Adrenal gland (tissue), 12 donors: ENCODE results near the gene AGPS. TPM values are rescaled to one million over a fixed set of nuclear protein-coding genes. Genes with fewer than 3 reads are reported as not detected.

ENCODE experiments used
- DNase-seq, 7 donors: peaks; one replicate each; pipeline ENCODE4 v3.0.0-alpha.2; 2019 to 2020
- H3K27ac ChIP-seq, 5 donors: fragments of 200-600 bp; sonication (generic) in 4 of 5; 1 replicate in 3 of 5; 2 replicates in 2 of 5; pipeline versions ENCODE4 v1.5.1 to v1.8.0; 2016 to 2020; ENCODE audit warnings: mild to moderate bottlenecking in 1 of 5
- H3K27me3 ChIP-seq: fragments of 200-600 bp; 2 replicates; pipeline ENCODE4 v1.8.0; 2021
- H3K36me3 ChIP-seq, 2 donors: fragments of 200-600 bp; replicated peaks in 1 of 2; 1 replicate in 1 of 2; 2 replicates in 1 of 2; pipeline versions ENCODE4 v1.5.1 to v1.8.0; 2018 to 2022
- H3K4me1 ChIP-seq, 2 donors: fragments of 200-600 bp; replicated peaks in 1 of 2; 1 replicate in 1 of 2; 2 replicates in 1 of 2; pipeline versions ENCODE4 v1.5.1 to v1.8.0; 2018 to 2021
- H3K4me3 ChIP-seq, 4 donors: fragments of 200-600 bp; sonication (generic) in 3 of 4; one replicate each; pipeline ENCODE4 v1.5.1; 2016 to 2018
- H3K9me3 ChIP-seq, 3 donors: fragments of 200-600 bp; sonication (generic) in 1 of 3; replicated peaks in 1 of 3; 1 replicate in 2 of 3; 2 replicates in 1 of 3; pipeline versions ENCODE4 v1.5.1 to v1.8.0; 2016 to 2021
- CTCF ChIP-seq, 6 experiments: fragments of 450-650 bp in 4 of 6; fragments of 200-600 bp in 2 of 6; sonication (generic) in 1 of 6; IDR thresholded peaks; 1 replicate in 5 of 6; 2 replicates in 1 of 6; pipeline versions ENCODE4 v1.5.1 to v1.8.0; 2016 to 2021; ENCODE audit warnings: antibody characterized with exemption in 6 of 6, mild to moderate bottlenecking in 2 of 6, moderate library complexity in 1 of 6
- POLR2A ChIP-seq, 2 donors: fragments of 450-650 bp; IDR thresholded peaks; one replicate each; pipeline ENCODE4 v1.6.1; 2017; ENCODE audit warnings: antibody characterized with exemption in 2 of 2, mild to moderate bottlenecking in 2 of 2, moderate library complexity in 1 of 2
- WGBS, 4 donors: extraction: QIAGEN DNeasy Blood & Tissue Kit in 2 of 4; methylation state at CpG; one replicate each; pipeline versions ENCODE4 v1.1.5 to v1.1.7; 2013 to 2017; 5-methylcytosine and 5-hydroxymethylcytosine counted together
- intact Hi-C, 2 donors: fragments of 100-400 bp; cut with DNase I; formaldehyde crosslinking; loops; one replicate each; pipeline versions ENCODE4 v1.14.1 to v1.15.0; 2022 to 2023
- polyA plus RNA-seq, 3 donors: library from polyadenylated mRNA; stranded (reverse); fragments of 200-250 nt in 2 of 3; fragments of 350-450 nt in 1 of 3; fragmentation: Illumina TruSeq in 1 of 3; extraction: RNeasy Lipid Tissue Mini Kit (QIAGEN cat#74804) in 1 of 3; gene quantifications; one replicate each; pipeline ENCODE4 v1.2.3, GENCODE V29; 2013 to 2014
- total RNA-seq, 9 donors: library from RNA; depleted of rRNA in 4 of 9; stranded (reverse); fragments of >200 nt in 4 of 9; fragments of 120-200 nt in 1 of 9; fragmentation: NEBNext Ultra II Directional in 1 of 9; extraction: Animal tissue kit (Norgen Biotek cat#: 25700) in 1 of 9; gene quantifications; one replicate each; pipeline versions ENCODE4 v1.1.0 to v1.2.4, GENCODE V29; 2013 to 2023
- donor health status: healthy with polysubstance abuse.
- donor health status: Bipolar disorder and iron deficiency.
- donor health status: DM: yes; HTN: yes; CAD: no.
- donor health status: DM: no; HTN: no; CAD: no.
- donor health status: DM: no; HTN: no; CAD: no.
- donor health status: DM: yes; HTN: yes; CAD: no.

Gene AGPS
- total and polyA plus RNA-seq, 12 donors, result 3.8 to 43.1 (median 32.8) TPM

GRCh38 chr2:177528351-177528933 lies 135.9 kb downstream of the AGPS start:
- Histone ChIP-seq H3K36me3 (no peaks in the 10 kb centered on the region), H3K4me1 (peaks cover 0 to 3% of the 10 kb centered on the region in 2 donors), H3K9me3 (no peaks in the 10 kb centered on the region), H3K4me3 (no peak overlapping the region), H3K27ac (no peak overlapping the region), H3K27me3 (no peaks in the 10 kb centered on the region)
- TF ChIP-seq POLR2A (IDR thresholded peaks at IDR 0.05) (no peak), CTCF (IDR thresholded peaks at IDR 0.05) (no peak)
- intact Hi-C loops, result no loop called here
- DNase-seq, result no peak

GRCh38 chr2:177529166-177529565 lies 136.6 kb downstream of the AGPS start:
- WGBS, 4 donors, result 88 to 100% (median 99%) methylated on average over 3 of the region's 3 CpGs
- no peak overlapping the region for H3K27ac ChIP-seq
- H3K4me1 ChIP-seq, result peaks cover 0 to 3% of the 10 kb centered on the region in 2 donors
- no peaks in the 10 kb centered on the region for H3K27me3 ChIP-seq
- no peaks in the 10 kb centered on the region for H3K9me3 ChIP-seq
- no peak for TF ChIP-seq CTCF (IDR thresholded peaks at IDR 0.05)
- no peaks in the 10 kb centered on the region for H3K36me3 ChIP-seq
- no peak overlapping the region for H3K4me3 ChIP-seq
- intact Hi-C loops, result no loop called here
- no peak for DNase-seq

- no peaks in the 10 kb centered on the region for H3K9me3 ChIP-seq
- TF ChIP-seq CTCF (IDR thresholded peaks at IDR 0.05) (no peak), POLR2A (IDR thresholded peaks at IDR 0.05) (no peak)
- no peak for DNase-seq
- H3K36me3 ChIP-seq, result no peaks in the 10 kb centered on the region
- H3K4me1 ChIP-seq, result peaks cover 0 to 3% of the 10 kb centered on the region in 2 donors
- H3K4me3 ChIP-seq, result no peak overlapping the region
- H3K27ac ChIP-seq, result no peak overlapping the region
- intact Hi-C loops, result no loop called here
- no peaks in the 10 kb centered on the region for H3K27me3 ChIP-seq
Measured at GRCh38 chr2:177530561-177530960, 138.0 kb downstream of the AGPS start.

- H3K27ac ChIP-seq, result no peak overlapping the region
- 97 to 99% (median 98%) methylated on average over 5 of the region's 5 CpGs for WGBS, 4 donors
Measured at GRCh38 chr2:177531706-177532105, 139.1 kb downstream of the AGPS start.

More at GRCh38 chr2:177531706-177532105, 139.1 kb downstream of the AGPS start:
- H3K9me3 ChIP-seq, result no peaks in the 10 kb centered on the region
- H3K4me1 ChIP-seq, result peaks cover 0 to 3% of the 10 kb centered on the region in 2 donors
- no peak overlapping the region for H3K4me3 ChIP-seq
- intact Hi-C loops, result no loop called here
- no peak for TF ChIP-seq CTCF (IDR thresholded peaks at IDR 0.05)
- TF ChIP-seq POLR2A (IDR thresholded peaks at IDR 0.05), result no peak
- H3K27me3 ChIP-seq, result no peaks in the 10 kb centered on the region
- no peak for DNase-seq
- no peaks in the 10 kb centered on the region for H3K36me3 ChIP-seq
